Measurements from ENCODE around the gene MUSTN1.

The MUSTN1 gene

DNA sequence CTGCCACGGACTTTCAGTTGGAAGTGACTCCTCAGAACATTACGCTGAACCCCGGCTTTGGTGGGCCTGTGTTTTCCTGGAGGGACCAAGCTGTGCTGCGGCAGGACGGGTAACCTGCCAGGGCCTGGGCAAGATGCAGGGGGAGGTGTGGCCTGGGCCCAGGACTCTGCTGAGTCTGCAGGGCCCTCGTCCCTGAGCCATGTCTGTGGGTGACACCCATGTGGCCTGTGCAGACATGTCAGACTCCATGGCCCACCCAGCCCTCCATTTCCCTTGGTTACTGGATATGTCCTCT lies 45.1 kb downstream of the MUSTN1 start:
- FAIRE-seq (no peak), DNase-seq (ENCODE audit: insufficient read length, low spot score) (no peak)
- TF ChIP-seq, protein P1, sequence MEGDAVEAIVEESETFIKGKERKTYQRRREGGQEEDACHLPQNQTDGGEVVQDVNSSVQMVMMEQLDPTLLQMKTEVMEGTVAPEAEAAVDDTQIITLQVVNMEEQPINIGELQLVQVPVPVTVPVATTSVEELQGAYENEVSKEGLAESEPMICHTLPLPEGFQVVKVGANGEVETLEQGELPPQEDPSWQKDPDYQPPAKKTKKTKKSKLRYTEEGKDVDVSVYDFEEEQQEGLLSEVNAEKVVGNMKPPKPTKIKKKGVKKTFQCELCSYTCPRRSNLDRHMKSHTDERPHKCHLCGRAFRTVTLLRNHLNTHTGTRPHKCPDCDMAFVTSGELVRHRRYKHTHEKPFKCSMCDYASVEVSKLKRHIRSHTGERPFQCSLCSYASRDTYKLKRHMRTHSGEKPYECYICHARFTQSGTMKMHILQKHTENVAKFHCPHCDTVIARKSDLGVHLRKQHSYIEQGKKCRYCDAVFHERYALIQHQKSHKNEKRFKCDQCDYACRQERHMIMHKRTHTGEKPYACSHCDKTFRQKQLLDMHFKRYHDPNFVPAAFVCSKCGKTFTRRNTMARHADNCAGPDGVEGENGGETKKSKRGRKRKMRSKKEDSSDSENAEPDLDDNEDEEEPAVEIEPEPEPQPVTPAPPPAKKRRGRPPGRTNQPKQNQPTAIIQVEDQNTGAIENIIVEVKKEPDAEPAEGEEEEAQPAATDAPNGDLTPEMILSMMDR (IDR thresholded peaks at IDR 0.05; ENCODE audit: insufficient read depth, missing control alignments) = no peak

DNA sequence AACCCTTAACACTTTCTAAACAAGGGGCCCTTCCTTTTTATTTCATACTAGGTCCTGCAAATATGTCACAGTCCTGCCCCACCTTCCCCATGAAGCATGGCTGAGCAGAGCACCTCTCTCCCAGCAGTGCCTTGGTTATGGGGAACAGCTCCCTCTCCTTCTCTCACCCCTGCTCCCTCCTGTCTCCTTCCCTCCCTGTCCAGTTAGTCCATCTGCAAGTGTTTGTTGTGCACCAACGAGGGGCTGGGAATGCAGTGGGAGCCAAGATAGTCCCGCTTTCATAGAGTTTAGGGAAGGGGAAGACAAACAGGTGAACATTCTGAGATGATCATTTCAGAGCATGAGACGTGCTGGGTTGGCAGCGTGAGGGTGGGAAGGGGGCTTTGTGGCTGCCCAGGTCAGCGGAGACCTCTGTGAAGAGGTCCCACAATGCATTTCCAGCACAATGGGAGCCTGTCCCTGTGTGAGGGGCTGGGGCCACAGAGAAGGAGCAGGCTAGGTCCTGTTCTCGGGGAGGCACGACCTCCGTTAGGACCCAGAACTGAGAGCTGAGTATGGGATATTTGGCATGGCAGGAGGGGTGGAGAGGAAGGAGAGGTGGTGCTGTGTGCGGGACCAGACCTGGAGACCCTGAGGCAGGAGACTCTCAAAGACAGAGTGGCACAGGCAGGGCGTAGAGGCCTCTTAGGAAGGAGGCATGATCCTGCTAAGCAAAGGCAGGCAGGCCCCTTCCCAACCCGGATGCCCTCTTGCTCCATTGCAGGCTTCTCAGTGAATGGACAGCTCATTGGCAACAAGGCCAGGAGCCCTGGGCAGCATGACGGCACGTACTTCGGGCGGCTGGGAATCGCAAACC lies 45.7 kb downstream of the MUSTN1 start:
- DNase-seq (ENCODE audit: insufficient read length, low spot score) (no peak), FAIRE-seq (no peak)
- TF ChIP-seq, protein P1 (IDR thresholded peaks at IDR 0.05; ENCODE audit: insufficient read depth, missing control alignments) = no peak

GRCh38 chr3:52787672-52788625 lies 46.9 kb downstream of the MUSTN1 start:
- DNase-seq (ENCODE audit: insufficient read length, low spot score) = no peak
- no peak for FAIRE-seq
- TF ChIP-seq, protein P1 (IDR thresholded peaks at IDR 0.05; ENCODE audit: insufficient read depth, missing control alignments) = no peak

DNA sequence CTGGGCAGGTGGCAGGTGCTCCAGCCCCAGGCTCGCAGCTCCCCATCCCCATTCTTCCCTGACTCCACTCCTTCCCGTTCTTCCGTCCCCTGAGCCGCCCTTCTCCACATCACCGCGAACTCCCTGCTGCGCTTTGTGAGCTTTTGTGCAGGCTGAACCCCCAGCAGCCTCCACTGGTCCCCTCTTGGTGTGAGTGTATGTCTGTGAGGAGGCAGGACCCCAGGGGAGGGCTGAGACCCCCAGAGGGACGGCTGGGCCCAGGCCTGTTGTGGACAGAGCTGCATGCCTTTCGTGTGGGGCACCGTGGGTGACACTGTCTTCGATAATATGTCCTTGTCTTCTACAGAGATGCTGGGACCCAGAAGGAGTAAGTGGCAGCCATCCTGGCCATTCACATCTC lies 47.6 kb downstream of the MUSTN1 start:
- TF ChIP-seq, protein P1 (IDR thresholded peaks at IDR 0.05; ENCODE audit: insufficient read depth, missing control alignments) = no peak
- DNase-seq (ENCODE audit: insufficient read length, low spot score) = no peak
- FAIRE-seq = no peak

DNA sequence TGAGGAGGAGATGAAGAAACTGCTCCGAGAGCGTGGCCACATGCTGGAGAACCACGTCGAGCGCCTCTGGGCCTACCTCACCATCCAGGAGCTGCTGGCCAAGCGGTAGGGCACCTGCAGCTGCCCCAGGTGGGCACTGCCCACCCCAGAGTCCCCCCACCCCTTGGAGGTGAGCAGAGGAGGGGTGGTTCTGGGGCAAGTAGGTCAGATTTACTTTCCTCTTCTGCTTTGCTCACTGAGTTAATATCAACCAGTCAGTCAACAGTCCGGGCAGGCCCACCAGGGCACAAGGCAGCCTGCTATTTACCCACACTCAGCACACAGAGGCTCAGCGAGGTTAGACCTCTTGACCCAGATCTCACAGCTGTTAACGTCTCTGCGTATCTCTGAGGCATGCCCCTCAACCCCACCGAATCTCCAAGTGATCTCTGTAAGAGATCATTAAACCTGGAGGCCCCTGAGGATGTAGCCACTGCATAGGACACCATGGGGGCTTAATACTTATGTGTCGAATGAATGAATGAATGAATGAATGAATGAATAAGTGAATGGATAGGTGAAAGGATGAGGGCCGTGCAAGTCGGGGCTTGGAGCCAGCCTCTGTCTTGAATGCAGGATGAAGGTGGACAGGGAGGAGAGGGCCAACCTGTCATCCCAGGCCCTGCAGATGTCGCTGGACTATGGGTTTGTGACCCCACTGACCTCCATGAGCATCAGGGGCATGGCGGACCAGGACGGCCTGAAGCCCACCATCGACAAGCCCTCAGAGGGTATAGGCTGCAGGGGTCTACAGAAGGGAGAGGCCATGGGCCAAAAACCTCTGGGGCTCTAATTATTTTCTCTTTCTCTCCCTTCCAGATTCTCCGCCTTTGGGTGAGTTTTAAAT lies 48.2 kb downstream of the MUSTN1 start:
- TF ChIP-seq, protein P1 (IDR thresholded peaks at IDR 0.05; ENCODE audit: insufficient read depth, missing control alignments) = no peak
- FAIRE-seq = no peak
- DNase-seq (ENCODE audit: insufficient read length, low spot score) = no peak

- TF ChIP-seq, protein P1 (IDR thresholded peaks at IDR 0.05; ENCODE audit: insufficient read depth, missing control alignments) = no peak
- DNase-seq (ENCODE audit: insufficient read length, low spot score) (no peak), FAIRE-seq (no peak)
Observed at GRCh38 chr3:52784931-52785590, 49.8 kb downstream of the MUSTN1 start.

Measured in D721Med (cell line).